Neural cell (in vitro differentiated cells): ENCODE data around the gene RPL27. TPM values are rescaled to one million over a fixed set of nuclear protein-coding genes. Genes with fewer than 3 reads are reported as not detected.
A peak's percentile ranks its signal among the peaks of the same experiment; 100 is the strongest.

Experiments used
- H2AFZ ChIP-seq: fragments of 200-600, 300-800 bp; sonication (generic), shearing (Covaris generic); 2 replicates; pipeline ENCODE4 v1.6.0; 2014; ENCODE audit warnings: low read depth, mild to moderate bottlenecking, antibody characterized with exemption, low read length, moderate library complexity
- H3F3A ChIP-seq: fragments of 200-600 bp; shearing (Covaris generic); 2 replicates; pipeline ENCODE4 v1.6.1; 2016; ENCODE audit warnings: mild to moderate bottlenecking, moderate library complexity, mixed read lengths, antibody characterized with exemption, low read length; ENCODE audit not compliant: insufficient read depth, poor library complexity, severe bottlenecking
- H3K27ac ChIP-seq: fragments of 200-600, 300-800 bp; sonication (generic), shearing (Covaris generic); 2 replicates; pipeline ENCODE4 v1.5.1; 2014; ENCODE audit warnings: mild to moderate bottlenecking, low read length, moderate library complexity
- H3K27me3 ChIP-seq: fragments of 300-800, 200-600 bp; sonication (generic), shearing (Covaris generic); 2 replicates; pipeline ENCODE4 v1.6.0; 2014; ENCODE audit warnings: mild to moderate bottlenecking, low read depth, low read length, moderate library complexity; ENCODE audit not compliant: insufficient read depth
- H3K36me3 ChIP-seq: fragments of 300-800, 200-600 bp; sonication (generic), shearing (Covaris generic); 2 replicates; pipeline ENCODE4 v1.5.1; 2014; ENCODE audit warnings: mild to moderate bottlenecking, antibody characterized with exemption, low read length, moderate library complexity; ENCODE audit not compliant: insufficient read depth
- H3K4me2 ChIP-seq: fragments of 300-800, 200-600 bp; sonication (generic), shearing (Covaris generic); 2 replicates; pipeline ENCODE4 v1.6.0; 2014; ENCODE audit warnings: mild to moderate bottlenecking, low read length
- H3K4me3 ChIP-seq: fragments of 300-800, 200-600 bp; sonication (generic), shearing (Covaris generic); 2 replicates; pipeline ENCODE4 v1.5.1; 2014; ENCODE audit warnings: mild to moderate bottlenecking, low read length, moderate library complexity
- H3K79me2 ChIP-seq: fragments of 200-600 bp; shearing (Covaris generic); replicated peaks from 2 replicates; pipeline ENCODE4 v1.6.0; 2014; ENCODE audit warnings: mild to moderate bottlenecking, low read length, moderate library complexity; ENCODE audit not compliant: insufficient read depth
- H3K9ac ChIP-seq: fragments of 300-800, 200-600 bp; sonication (generic), shearing (Covaris generic); 2 replicates; pipeline ENCODE4 v1.6.1; 2016; ENCODE audit warnings: mild to moderate bottlenecking, low read length, mixed read lengths
- H3K9me2 ChIP-seq: fragments of 200-600 bp; shearing (Covaris generic); 2 replicates; pipeline ENCODE4 v1.6.1; 2016; ENCODE audit warnings: mild to moderate bottlenecking, low read length, mixed read lengths; ENCODE audit not compliant: insufficient read depth
- H3K9me3 ChIP-seq: fragments of 200-600, 300-800 bp; sonication (generic), shearing (Covaris generic); 2 replicates; pipeline ENCODE4 v1.6.1; 2016; ENCODE audit warnings: mild to moderate bottlenecking, mixed run types, low read length, moderate library complexity, mixed read lengths
- H4K20me1 ChIP-seq: fragments of 200-600 bp; shearing (Covaris generic); 2 replicates; pipeline ENCODE4 v1.6.1; 2016; ENCODE audit warnings: mild to moderate bottlenecking, mixed run types; ENCODE audit not compliant: insufficient read depth
- EP300 ChIP-seq: fragments of 450-650 bp; conservative IDR thresholded peaks from 2 replicates; pipeline ENCODE4 v1.6.1; 2014; ENCODE audit warnings: antibody characterized with exemption, mild to moderate bottlenecking, moderate library complexity; ENCODE audit not compliant: poor library complexity, severe bottlenecking
- EZH2 ChIP-seq: fragments of 200-600, 300-800 bp; shearing (Covaris generic), sonication (generic); IDR thresholded peaks from 2 replicates; pipeline ENCODE4 v1.6.1; 2014; ENCODE audit warnings: antibody characterized with exemption, low read length, borderline replicate concordance, mild to moderate bottlenecking; ENCODE audit not compliant: insufficient read depth, poor library complexity, severe bottlenecking
- MXI1 ChIP-seq: fragments of 450-650 bp; conservative IDR thresholded peaks from 2 replicates; pipeline ENCODE4 v1.6.1; 2014; ENCODE audit warnings: antibody characterized with exemption, mild to moderate bottlenecking; ENCODE audit not compliant: poor library complexity, severe bottlenecking
- POLR2AphosphoS5 ChIP-seq: IDR thresholded peaks from 2 replicates; pipeline ENCODE4 v1.6.1; 2012
- RAD21 ChIP-seq: fragments of 450-650 bp; conservative IDR thresholded peaks from 2 replicates; pipeline ENCODE4 v1.6.1; 2014; ENCODE audit warnings: antibody characterized with exemption, mild to moderate bottlenecking, moderate library complexity
- REST ChIP-seq: IDR thresholded peaks from 2 replicates; pipeline ENCODE4 v1.6.1; 2012; ENCODE audit warnings: borderline replicate concordance
- SMC3 ChIP-seq: fragments of 450-650 bp; conservative IDR thresholded peaks from 2 replicates; pipeline ENCODE4 v1.6.1; 2014; ENCODE audit warnings: antibody characterized with exemption, mild to moderate bottlenecking, moderate library complexity; ENCODE audit not compliant: poor library complexity
- TAF1 ChIP-seq: IDR thresholded peaks from 2 replicates; pipeline ENCODE4 v1.6.1; 2012; ENCODE audit warnings: low read depth
- polyA plus RNA-seq: library from polyadenylated mRNA; depleted of rRNA; stranded (reverse); fragments of >200 nt; gene quantifications from 2 replicates; pipeline ENCODE4 v1.2.3, GENCODE V29; 2014
- TF ChIP-seq, protein P1 (sequence below): fragments of 450-650 bp; IDR thresholded peaks from 2 replicates; pipeline ENCODE4 v1.5.1; 2014; ENCODE audit warnings: antibody characterized with exemption, mild to moderate bottlenecking, moderate library complexity; ENCODE audit not compliant: poor library complexity, severe bottlenecking

RPL27 gene
- polyA plus RNA-seq, 1 donor from 2014 or later: 1,167 TPM

GRCh38 chr17:42980766-42981397 lies 17.3 kb upstream of the RPL27 start:
- Histone ChIP-seq H3K36me3 (no peaks in the 10 kb centered on the region), H3K9me3 (no peaks in the 10 kb centered on the region), H4K20me1 (no peaks in the 10 kb centered on the region), H3K4me2 (peak overlapping the region; percentile 93), H3K4me3 (peak overlapping the region; percentile 99), H3K9ac (peak overlapping the region; percentile 95), H3K9me2 (no peaks in the 10 kb centered on the region), H3K27me3 (no peaks in the 10 kb centered on the region), H3K79me2 (peaks cover 27% of the 10 kb centered on the region), H3K27ac (peak overlapping the region; percentile 90), H3F3A (no peaks in the 10 kb centered on the region), H2AFZ (peak overlapping the region; percentile 48)
- TF ChIP-seq SMC3 (peak; percentile 33), POLR2AphosphoS5 (peak; percentile 73), RAD21 (no peak), MXI1 (peak; percentile 77), REST (no peak), EZH2 (no peak), TAF1 (no peak), EP300 (no peak)
- TF ChIP-seq, protein P1, sequence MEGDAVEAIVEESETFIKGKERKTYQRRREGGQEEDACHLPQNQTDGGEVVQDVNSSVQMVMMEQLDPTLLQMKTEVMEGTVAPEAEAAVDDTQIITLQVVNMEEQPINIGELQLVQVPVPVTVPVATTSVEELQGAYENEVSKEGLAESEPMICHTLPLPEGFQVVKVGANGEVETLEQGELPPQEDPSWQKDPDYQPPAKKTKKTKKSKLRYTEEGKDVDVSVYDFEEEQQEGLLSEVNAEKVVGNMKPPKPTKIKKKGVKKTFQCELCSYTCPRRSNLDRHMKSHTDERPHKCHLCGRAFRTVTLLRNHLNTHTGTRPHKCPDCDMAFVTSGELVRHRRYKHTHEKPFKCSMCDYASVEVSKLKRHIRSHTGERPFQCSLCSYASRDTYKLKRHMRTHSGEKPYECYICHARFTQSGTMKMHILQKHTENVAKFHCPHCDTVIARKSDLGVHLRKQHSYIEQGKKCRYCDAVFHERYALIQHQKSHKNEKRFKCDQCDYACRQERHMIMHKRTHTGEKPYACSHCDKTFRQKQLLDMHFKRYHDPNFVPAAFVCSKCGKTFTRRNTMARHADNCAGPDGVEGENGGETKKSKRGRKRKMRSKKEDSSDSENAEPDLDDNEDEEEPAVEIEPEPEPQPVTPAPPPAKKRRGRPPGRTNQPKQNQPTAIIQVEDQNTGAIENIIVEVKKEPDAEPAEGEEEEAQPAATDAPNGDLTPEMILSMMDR: peak; percentile 61

GRCh38 chr17:42982266-42982665 lies 16.0 kb upstream of the RPL27 start:
- Histone ChIP-seq H3K4me3 (peak overlapping the region; percentile 99), H4K20me1 (no peaks in the 10 kb centered on the region), H3K9me3 (no peaks in the 10 kb centered on the region), H3K9ac (peak overlapping the region; percentile 95), H3K27ac (no peak overlapping the region), H3K4me2 (peak overlapping the region; percentile 93), H3K9me2 (no peaks in the 10 kb centered on the region), H3K36me3 (no peaks in the 10 kb centered on the region), H3F3A (no peaks in the 10 kb centered on the region), H2AFZ (no peak overlapping the region), H3K27me3 (no peaks in the 10 kb centered on the region), H3K79me2 (peaks cover 27% of the 10 kb centered on the region)
- TF ChIP-seq, protein P1: no peak
- TF ChIP-seq EZH2 (no peak), SMC3 (no peak), REST (no peak), POLR2AphosphoS5 (no peak), MXI1 (no peak), RAD21 (no peak), TAF1 (no peak)
